DOHH2 (cell line): Measurements from ENCODE around the gene DHX58.
"Not testable (repeated sequence)": the region's sequence is repeated elsewhere in the genome, so short reads cannot be mapped to it uniquely, and the experiment has no call there.

Experiments used
- H3F3A ChIP-seq: fragments of 200-600 bp; sonication (generic), shearing (Covaris generic); 2 replicates; pipeline ENCODE4 v1.6.0; 2016; ENCODE audit warnings: antibody characterized with exemption, mild to moderate bottlenecking; ENCODE audit not compliant: control insufficient read depth, insufficient read depth
- H3K27ac ChIP-seq: fragments of 200-600 bp; sonication (generic); 2 replicates; pipeline ENCODE4 v1.5.1; 2014; ENCODE audit warnings: low read depth, mild to moderate bottlenecking, low read length, moderate library complexity
- H3K27me3 ChIP-seq: fragments of 200-600 bp; sonication (generic); 2 replicates; pipeline ENCODE4 v1.6.1; 2014; ENCODE audit warnings: mild to moderate bottlenecking, low read length, mixed read lengths; ENCODE audit not compliant: control insufficient read depth
- H3K36me3 ChIP-seq: fragments of 200-600 bp; sonication (generic); 2 replicates; pipeline ENCODE4 v1.6.1; 2014; ENCODE audit warnings: mild to moderate bottlenecking, low read length, moderate library complexity, mixed read lengths; ENCODE audit not compliant: control insufficient read depth
- H3K4me1 ChIP-seq: fragments of 200-600 bp; sonication (generic); 2 replicates; pipeline ENCODE4 v1.6.1; 2014; ENCODE audit warnings: mild to moderate bottlenecking, low read length, mixed read lengths; ENCODE audit not compliant: control insufficient read depth
- H3K4me2 ChIP-seq: fragments of 200-600 bp; sonication (generic); 2 replicates; pipeline ENCODE4 v1.6.0; 2014; ENCODE audit warnings: mild to moderate bottlenecking, low read length, moderate library complexity
- H3K4me3 ChIP-seq: fragments of 200-600 bp; sonication (generic); 2 replicates; pipeline ENCODE4 v1.5.1; 2014; ENCODE audit warnings: mild to moderate bottlenecking, low read length, mixed read lengths
- H3K79me2 ChIP-seq: fragments of 200-600 bp; sonication (generic); 2 replicates; pipeline ENCODE4 v1.6.1; 2014; ENCODE audit warnings: mild to moderate bottlenecking, low read length, mixed read lengths; ENCODE audit not compliant: control insufficient read depth
- H3K9me2 ChIP-seq: fragments of 200-600 bp; sonication (generic); replicated peaks from 2 replicates; pipeline ENCODE4 v1.6.1; 2014; ENCODE audit warnings: mild to moderate bottlenecking, low read length, mixed read lengths; ENCODE audit not compliant: control insufficient read depth
- H3K9me3 ChIP-seq: fragments of 200-600 bp; sonication (generic); 2 replicates; pipeline ENCODE4 v1.6.1; 2014; ENCODE audit warnings: antibody characterized with exemption, low read length, mixed read lengths; ENCODE audit not compliant: control insufficient read depth, insufficient read depth
- H4K20me1 ChIP-seq: fragments of 200-600 bp; sonication (generic); 2 replicates; pipeline ENCODE4 v1.6.0; 2014; ENCODE audit warnings: low read depth, mild to moderate bottlenecking, antibody characterized with exemption, low read length, moderate library complexity; ENCODE audit not compliant: control insufficient read depth, insufficient read depth
- EZH2phosphoT487 ChIP-seq: fragments of 200-600 bp; sonication (generic); IDR thresholded peaks from 2 replicates; pipeline ENCODE4 v1.6.1; 2017; ENCODE audit warnings: borderline replicate concordance, mild to moderate bottlenecking, antibody characterized with exemption, low read length, moderate library complexity, mixed read lengths
- TF ChIP-seq, protein P1 (sequence below): fragments of 200-600 bp; sonication (generic); IDR thresholded peaks from one replicate; pipeline ENCODE4 v1.5.1; 2014; ENCODE audit warnings: antibody characterized with exemption, mild to moderate bottlenecking, low read depth, low read length; ENCODE audit not compliant: poor library complexity, severe bottlenecking

The DHX58 gene

GRCh38 chr17:42155614-42156045, 43.1 kb upstream of the DHX58 start:
- Histone ChIP-seq H3F3A (no peaks in the 10 kb centered on the region), H3K9me2 (no peaks in the 10 kb centered on the region), H3K4me1 (peaks cover 17% of the 10 kb centered on the region), H3K27me3 (no peaks in the 10 kb centered on the region), H3K27ac (no peak overlapping the region), H3K4me3 (peak overlapping the region; percentile 93), H3K36me3 (peaks cover 16% of the 10 kb centered on the region), H3K9me3 (no peaks in the 10 kb centered on the region), H3K79me2 (peaks cover 42% of the 10 kb centered on the region), H4K20me1 (peaks cover 15% of the 10 kb centered on the region), H3K4me2 (peak overlapping the region; percentile 58)
- TF ChIP-seq, protein P1, sequence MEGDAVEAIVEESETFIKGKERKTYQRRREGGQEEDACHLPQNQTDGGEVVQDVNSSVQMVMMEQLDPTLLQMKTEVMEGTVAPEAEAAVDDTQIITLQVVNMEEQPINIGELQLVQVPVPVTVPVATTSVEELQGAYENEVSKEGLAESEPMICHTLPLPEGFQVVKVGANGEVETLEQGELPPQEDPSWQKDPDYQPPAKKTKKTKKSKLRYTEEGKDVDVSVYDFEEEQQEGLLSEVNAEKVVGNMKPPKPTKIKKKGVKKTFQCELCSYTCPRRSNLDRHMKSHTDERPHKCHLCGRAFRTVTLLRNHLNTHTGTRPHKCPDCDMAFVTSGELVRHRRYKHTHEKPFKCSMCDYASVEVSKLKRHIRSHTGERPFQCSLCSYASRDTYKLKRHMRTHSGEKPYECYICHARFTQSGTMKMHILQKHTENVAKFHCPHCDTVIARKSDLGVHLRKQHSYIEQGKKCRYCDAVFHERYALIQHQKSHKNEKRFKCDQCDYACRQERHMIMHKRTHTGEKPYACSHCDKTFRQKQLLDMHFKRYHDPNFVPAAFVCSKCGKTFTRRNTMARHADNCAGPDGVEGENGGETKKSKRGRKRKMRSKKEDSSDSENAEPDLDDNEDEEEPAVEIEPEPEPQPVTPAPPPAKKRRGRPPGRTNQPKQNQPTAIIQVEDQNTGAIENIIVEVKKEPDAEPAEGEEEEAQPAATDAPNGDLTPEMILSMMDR = no peak
- no peak for TF ChIP-seq EZH2phosphoT487

DNA sequence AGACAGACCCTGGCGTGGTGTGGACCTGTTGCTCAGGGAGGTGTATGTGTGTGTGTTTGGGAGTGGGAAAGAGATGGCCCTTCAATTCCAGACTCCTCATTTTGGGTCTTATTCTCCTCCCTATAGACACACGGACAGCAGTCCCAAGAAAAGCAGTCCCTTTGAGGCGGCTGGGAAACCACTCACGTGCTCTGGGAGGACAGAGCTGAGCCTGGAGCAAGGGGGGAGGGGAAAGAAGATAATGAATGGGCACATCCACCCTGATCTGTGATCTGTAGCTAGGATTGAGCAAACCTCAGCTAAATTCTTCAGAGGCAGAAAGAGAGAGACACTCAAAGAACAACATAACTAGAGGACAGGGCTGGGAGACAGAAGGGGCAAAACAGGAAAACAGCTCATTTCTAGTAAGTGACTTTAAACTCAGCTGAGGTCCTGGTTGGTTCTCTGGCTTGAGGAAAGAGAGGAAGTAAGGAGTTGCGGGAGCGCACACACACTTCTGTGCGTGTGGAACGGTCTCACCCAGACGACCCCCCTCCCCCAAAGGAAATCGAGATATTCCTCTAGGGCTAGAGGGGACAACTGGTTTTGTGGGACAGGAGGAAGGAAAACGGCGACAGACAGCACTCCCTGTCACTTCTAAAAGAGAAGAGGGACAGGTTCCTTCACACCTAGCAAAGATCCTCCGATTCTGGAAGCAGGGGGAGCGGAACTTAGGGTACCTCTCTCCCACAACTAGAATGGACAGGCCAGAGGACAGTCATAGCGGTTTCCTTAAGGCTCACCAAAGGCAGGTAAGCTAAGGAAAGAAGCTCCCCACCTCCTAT, 41.6 kb upstream of the DHX58 start:
- peak overlapping the region; percentile 44 for H3K27ac ChIP-seq
- no peak for TF ChIP-seq EZH2phosphoT487
- TF ChIP-seq, protein P1 = no peak
- peaks cover 15% of the 10 kb centered on the region for H4K20me1 ChIP-seq
- H3K27me3 ChIP-seq = no peaks in the 10 kb centered on the region
- peaks cover 17% of the 10 kb centered on the region for H3K36me3 ChIP-seq
- H3K9me2 ChIP-seq = no peaks in the 10 kb centered on the region
- peak overlapping the region; percentile 93 for H3K4me3 ChIP-seq
- no peaks in the 10 kb centered on the region for H3K9me3 ChIP-seq
- no peaks in the 10 kb centered on the region for H3F3A ChIP-seq
- H3K4me2 ChIP-seq = peak overlapping the region; percentile 80
- peaks cover 17% of the 10 kb centered on the region for H3K4me1 ChIP-seq
- peaks cover 54% of the 10 kb centered on the region for H3K79me2 ChIP-seq

- no peaks in the 10 kb centered on the region for H3K9me2 ChIP-seq
- H3K4me2 ChIP-seq = no peak overlapping the region
- no peak overlapping the region for H3K4me3 ChIP-seq
- H4K20me1 ChIP-seq = 0 out of 2 replicates have a peak, but pooled peaks cover 4% of the 10 kb centered on the region
- H3K36me3 ChIP-seq = peaks cover 37% of the 10 kb centered on the region
- H3K4me1 ChIP-seq = no peaks in the 10 kb centered on the region; the same call in 1 of the 2 replicates
- H3F3A ChIP-seq = no peaks in the 10 kb centered on the region
- H3K27me3 ChIP-seq = no peaks in the 10 kb centered on the region
- no peak overlapping the region for H3K27ac ChIP-seq
- no peak for TF ChIP-seq EZH2phosphoT487
- TF ChIP-seq, protein P1 = no peak
- H3K79me2 ChIP-seq = peaks cover 88% of the 10 kb centered on the region
- no peaks in the 10 kb centered on the region for H3K9me3 ChIP-seq
Observed at GRCh38 chr17:42146911-42147607, 34.5 kb upstream of the DHX58 start.

DNA sequence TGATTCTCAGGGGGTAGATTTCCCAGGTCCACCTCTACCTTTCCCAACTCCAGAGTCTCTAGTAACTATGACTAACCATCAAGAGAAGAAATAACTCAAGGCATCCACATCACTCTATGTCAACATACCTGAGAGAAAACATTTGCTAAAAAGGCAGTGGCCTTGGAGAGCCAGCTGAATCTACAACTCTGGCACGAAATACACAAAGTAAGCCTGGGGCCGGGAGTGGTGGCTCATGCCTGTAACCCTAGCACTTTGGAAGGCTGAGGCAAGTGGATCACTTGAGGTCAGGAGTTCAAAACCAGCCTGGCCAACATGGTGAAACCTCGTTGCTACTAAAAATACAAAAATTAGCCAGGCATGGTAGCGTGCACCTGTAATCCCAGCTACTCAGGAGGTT, 30.6 kb upstream of the DHX58 start:
- Histone ChIP-seq H3K36me3 (peaks cover 32% of the 10 kb centered on the region), H3K79me2 (peaks cover 89% of the 10 kb centered on the region)
- H3K4me1 ChIP-seq, H3K9me2 ChIP-seq, H3K4me3 ChIP-seq, H3K27me3 ChIP-seq, H3K27ac ChIP-seq, H3K9me3 ChIP-seq, H4K20me1 ChIP-seq, H3K4me2 ChIP-seq, H3F3A ChIP-seq: not testable (repeated sequence)
